IMR-90 (cell line): Measurements from ENCODE around the gene UBE3A. TPM values are rescaled to one million over a fixed set of nuclear protein-coding genes. Genes with fewer than 3 reads are reported as not detected.

Experiments
- ATAC-seq: fragments of 200-7000 bp; cut with Tn5 transposase; 2 replicates; pipeline ENCODE4 v1.9.1; 2020; ENCODE audit warnings: low read depth, mild to moderate bottlenecking, moderate library complexity
- BruUV-seq: library from RNA; stranded (reverse); fragments of 400-500 nt; replicated peaks from 2 replicates; lab custom pipeline; 2021; lab: Mats Ljungman, UMichigan
- CTCF ChIA-PET: fragments of 300-600 bp; formaldehyde crosslinking; extraction: SDS; loops from one replicate; lab custom pipeline; 2021; ENCODE audit warnings: antibody characterized with exemption; lab: Yijun Ruan, JAX
- POLR2A ChIA-PET: fragments of 300-600 bp; sonication (Branson Sonifier 250); formaldehyde crosslinking; loops from one replicate; lab custom pipeline; 2022; ENCODE audit warnings: antibody characterized with exemption; ENCODE audit not compliant: unreplicated experiment; lab: Charles Lee
- DNase-seq: peaks from one replicate; pipeline ENCODE4 v3.0.0; 2013
- H2AFZ ChIP-seq: replicated peaks from 2 replicates; pipeline ENCODE3; 2013; ENCODE audit warnings: low read length, mild to moderate bottlenecking; ENCODE audit not compliant: poor library complexity
- H2AK5ac ChIP-seq: 2 replicates; pipeline ENCODE4 v1.6.1; 2013; ENCODE audit warnings: low read depth, low read length, inconsistent platforms
- H2AK9ac ChIP-seq: replicated peaks from 2 replicates; pipeline ENCODE3; 2013; ENCODE audit warnings: mild to moderate bottlenecking, low read depth, low read length, moderate library complexity; ENCODE audit not compliant: poor library complexity
- H2BK120ac ChIP-seq: 2 replicates; pipeline ENCODE4 v1.6.1; 2013; ENCODE audit warnings: low read depth, low read length, inconsistent platforms
- H2BK15ac ChIP-seq: 3 replicates; pipeline ENCODE4 v1.6.1; 2013; ENCODE audit warnings: low read depth, low read length, inconsistent platforms
- H2BK20ac ChIP-seq: 2 replicates; pipeline ENCODE4 v1.6.1; 2013; ENCODE audit warnings: low read depth, mild to moderate bottlenecking, inconsistent platforms, low read length, moderate library complexity
- H2BK5ac ChIP-seq: 2 replicates; pipeline ENCODE4 v1.6.1; 2013; ENCODE audit warnings: mild to moderate bottlenecking, low read depth, low read length, inconsistent platforms; ENCODE audit not compliant: poor library complexity, severe bottlenecking
- H3K14ac ChIP-seq: replicated peaks from 2 replicates; pipeline ENCODE4 v1.6.1; 2013; ENCODE audit warnings: low read depth, low read length, inconsistent platforms
- H3K18ac ChIP-seq: 2 replicates; pipeline ENCODE4 v1.6.1; 2013; ENCODE audit warnings: low read depth, low read length, control low read depth
- H3K23ac ChIP-seq: 2 replicates; pipeline ENCODE4 v1.6.1; 2013; ENCODE audit warnings: low read depth, low read length, inconsistent platforms
- H3K27ac ChIP-seq: 2 replicates; pipeline ENCODE4 v1.5.1; 2013; ENCODE audit warnings: mild to moderate bottlenecking, control low read depth, low read length; ENCODE audit not compliant: insufficient read depth
- H3K27me3 ChIP-seq: 2 replicates; pipeline ENCODE4 v1.6.1; 2013; ENCODE audit warnings: low read length; ENCODE audit not compliant: control insufficient read depth, insufficient read depth
- H3K36me3 ChIP-seq: 2 replicates; pipeline ENCODE4 v1.6.1; 2013; ENCODE audit warnings: low read length, mixed read lengths; ENCODE audit not compliant: control insufficient read depth, insufficient read depth
- H3K4ac ChIP-seq: 2 replicates; pipeline ENCODE4 v1.6.1; 2013; ENCODE audit warnings: low read depth, low read length, inconsistent platforms
- H3K4me1 ChIP-seq: 2 replicates; pipeline ENCODE4 v1.6.1; 2013; ENCODE audit warnings: low read length, mixed read lengths; ENCODE audit not compliant: control insufficient read depth, insufficient read depth
- H3K4me2 ChIP-seq: 2 replicates; pipeline ENCODE4 v1.6.1; 2013; ENCODE audit warnings: low read depth, mild to moderate bottlenecking, control low read depth, low read length, moderate library complexity
- H3K4me3 ChIP-seq: 2 replicates; pipeline ENCODE4 v1.5.1; 2013; ENCODE audit warnings: low read depth, mild to moderate bottlenecking, control low read depth, low read length, moderate library complexity; ENCODE audit not compliant: insufficient read depth
- H3K56ac ChIP-seq: 2 replicates; pipeline ENCODE4 v1.6.1; 2013; ENCODE audit warnings: low read length, inconsistent platforms; ENCODE audit not compliant: insufficient read depth; ENCODE audit errors: extremely low read depth
- H3K79me1 ChIP-seq, 2 experiments: 2 replicates each; pipeline ENCODE4 v1.6.1; 2013; ENCODE audit warnings: low read length in 2 of 2, inconsistent platforms in 1 of 2, low read depth in 1 of 2
- H3K9ac ChIP-seq: 2 replicates; pipeline ENCODE4 v1.6.1; 2013; ENCODE audit warnings: low read depth, low read length, control low read depth
- H3K9me1 ChIP-seq: 2 replicates; pipeline ENCODE4 v1.6.1; 2013; ENCODE audit warnings: low read length, inconsistent platforms; ENCODE audit not compliant: insufficient read depth
- H3K9me3 ChIP-seq: 2 replicates; pipeline ENCODE4 v1.6.1; 2013; ENCODE audit warnings: low read length; ENCODE audit not compliant: control insufficient read depth, insufficient read depth
- H4K20me1 ChIP-seq: 2 replicates; pipeline ENCODE4 v1.6.1; 2013; ENCODE audit warnings: low read length, inconsistent platforms; ENCODE audit not compliant: insufficient read depth
- H4K5ac ChIP-seq: 2 replicates; pipeline ENCODE4 v1.6.1; 2013; ENCODE audit warnings: mild to moderate bottlenecking, low read depth, low read length, control low read depth
- H4K8ac ChIP-seq, 2 experiments: 2 replicates each; pipeline ENCODE4 v1.6.1; 2013; ENCODE audit warnings: low read depth in 2 of 2, low read length in 2 of 2, control low read depth in 1 of 2, inconsistent platforms in 1 of 2
- H4K91ac ChIP-seq: 2 replicates; pipeline ENCODE4 v1.6.1; 2013; ENCODE audit warnings: low read depth, low read length, inconsistent platforms; ENCODE audit not compliant: insufficient read depth
- CEBPB ChIP-seq: IDR thresholded peaks from 2 replicates; pipeline ENCODE4 v1.6.1; 2012; ENCODE audit warnings: low read depth, low read length, improper control_type of control experiment
- CHD1 ChIP-seq: IDR thresholded peaks from 2 replicates; pipeline ENCODE4 v1.6.1; 2012; ENCODE audit warnings: low read depth, low read length, improper control_type of control experiment
- MAFK ChIP-seq: IDR thresholded peaks from 2 replicates; pipeline ENCODE4 v1.6.1; 2012; ENCODE audit warnings: low read depth, low read length, improper control_type of control experiment
- POLR2A ChIP-seq: IDR thresholded peaks from 2 replicates; pipeline ENCODE4 v1.6.1; 2012; ENCODE audit warnings: mild to moderate bottlenecking, low read depth, low read length
- RCOR1 ChIP-seq: IDR thresholded peaks from 2 replicates; pipeline ENCODE4 v1.6.1; 2012; ENCODE audit warnings: mild to moderate bottlenecking, low read length, improper control_type of control experiment; ENCODE audit not compliant: insufficient replicate concordance
- SMC3 ChIP-seq: fragments of 150-350 bp; IDR thresholded peaks from 2 replicates; pipeline ENCODE4 v1.6.1; 2016; ENCODE audit warnings: low read depth, mild to moderate bottlenecking, antibody characterized with exemption, low read length, moderate library complexity
- WGBS, 2 experiments: methylation state at CpG; one replicate each; pipeline versions ENCODE4 v1.1.5 to v1.1.7; 2013; ENCODE audit warnings: missing lambda C conversion rate in 2 of 2; ENCODE audit not compliant: insufficient read length in 1 of 2; ENCODE audit errors: extremely low coverage in 2 of 2; 5-methylcytosine and 5-hydroxymethylcytosine counted together
- dilution Hi-C: fragments of 300-500 bp; cut with HindIII; formaldehyde crosslinking; loops from one replicate; pipeline ENCODE4 v1.14.3; 2018; ENCODE audit warnings: low sequenced_read_pairs; ENCODE audit not compliant: unreplicated experiment
- in situ Hi-C: fragments of 300-500 bp; cut with MboI; formaldehyde crosslinking; loops from 3 replicates; pipeline ENCODE4 v1.14.3; 2019; ENCODE audit warnings: low sequenced_read_pairs, inconsistent platforms, mixed read lengths
- intact Hi-C: fragments of 100-400 bp; cut with micrococcal nuclease; formaldehyde crosslinking; loops from 2 replicates; pipeline ENCODE4 v1.10.0; 2022
- polyA plus RNA-seq, 3 experiments: library from polyadenylated mRNA; depleted of rRNA; stranded (reverse); fragments of >200 nt; gene quantifications; 2 replicates each; pipeline ENCODE4 v1.2.3, GENCODE V29; 2012; ENCODE audit warnings: low replicate concordance in 1 of 3
- total RNA-seq: library from RNA; depleted of rRNA; stranded (reverse); fragments of >200 nt; gene quantifications from 2 replicates; pipeline ENCODE4 v1.2.3, GENCODE V29; 2012
- TF ChIP-seq, protein P1 (sequence below): conservative IDR thresholded peaks from 2 replicates; pipeline ENCODE4 v1.5.1; 2012; ENCODE audit warnings: mild to moderate bottlenecking, low read depth, low read length, improper control_type of control experiment
- TF ChIP-seq, protein P2 (sequence below): fragments of 150-350 bp; IDR thresholded peaks from 2 replicates; pipeline ENCODE4 v1.6.1; 2016; ENCODE audit warnings: low read depth, mild to moderate bottlenecking, low read length, moderate library complexity, borderline replicate concordance
- TF ChIP-seq, protein P3 (sequence below): fragments of 150-350 bp; IDR thresholded peaks from 2 replicates; pipeline ENCODE4 v1.6.1; 2017; ENCODE audit warnings: mild to moderate bottlenecking, antibody characterized with exemption, low read length, low read depth

UBE3A gene
- total and polyA plus RNA-seq, 2 of the 4 experiments (the other 2 are of a cell fraction) = 19.3 to 53.2 TPM

GRCh38 chr15:25362545-25362944, 76.3 kb downstream of the UBE3A start:
- peaks cover 6 to 22% of the 10 kb centered on the region in 2 experiments for H3K79me1 ChIP-seq
- no peak overlapping the region for H3K18ac ChIP-seq
- no peak overlapping the region for H4K5ac ChIP-seq
- no peak for DNase-seq
- H2BK5ac ChIP-seq = no peak overlapping the region
- H4K91ac ChIP-seq = no peak overlapping the region
- H2AK5ac ChIP-seq = no peak overlapping the region
- H3K4ac ChIP-seq = no peak overlapping the region
- H3K14ac ChIP-seq = no peak overlapping the region
- H2BK120ac ChIP-seq = no peak overlapping the region
- H4K8ac ChIP-seq = no peak overlapping the region
- H2AK9ac ChIP-seq = no peak overlapping the region
- POLR2A ChIA-PET = no interaction called here
- ATAC-seq = no peak
- WGBS, 2 experiments = no CpG with 5 or more reads among the region's 1 CpG
- H3K23ac ChIP-seq = no peak overlapping the region
- CTCF ChIA-PET = no interaction called here
- H3K36me3 ChIP-seq = peaks cover 1% of the 10 kb centered on the region
- intact Hi-C loops = no loop called here
- H3K9me1 ChIP-seq = no peaks in the 10 kb centered on the region
- H3K4me2 ChIP-seq = no peak overlapping the region
- H3K56ac ChIP-seq = no peak overlapping the region
- H3K9me3 ChIP-seq = no peaks in the 10 kb centered on the region
- H3K27me3 ChIP-seq = no peaks in the 10 kb centered on the region
- in situ Hi-C loops = no loop called here
- TF ChIP-seq, protein P1, sequence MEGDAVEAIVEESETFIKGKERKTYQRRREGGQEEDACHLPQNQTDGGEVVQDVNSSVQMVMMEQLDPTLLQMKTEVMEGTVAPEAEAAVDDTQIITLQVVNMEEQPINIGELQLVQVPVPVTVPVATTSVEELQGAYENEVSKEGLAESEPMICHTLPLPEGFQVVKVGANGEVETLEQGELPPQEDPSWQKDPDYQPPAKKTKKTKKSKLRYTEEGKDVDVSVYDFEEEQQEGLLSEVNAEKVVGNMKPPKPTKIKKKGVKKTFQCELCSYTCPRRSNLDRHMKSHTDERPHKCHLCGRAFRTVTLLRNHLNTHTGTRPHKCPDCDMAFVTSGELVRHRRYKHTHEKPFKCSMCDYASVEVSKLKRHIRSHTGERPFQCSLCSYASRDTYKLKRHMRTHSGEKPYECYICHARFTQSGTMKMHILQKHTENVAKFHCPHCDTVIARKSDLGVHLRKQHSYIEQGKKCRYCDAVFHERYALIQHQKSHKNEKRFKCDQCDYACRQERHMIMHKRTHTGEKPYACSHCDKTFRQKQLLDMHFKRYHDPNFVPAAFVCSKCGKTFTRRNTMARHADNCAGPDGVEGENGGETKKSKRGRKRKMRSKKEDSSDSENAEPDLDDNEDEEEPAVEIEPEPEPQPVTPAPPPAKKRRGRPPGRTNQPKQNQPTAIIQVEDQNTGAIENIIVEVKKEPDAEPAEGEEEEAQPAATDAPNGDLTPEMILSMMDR = no peak
- TF ChIP-seq POLR2A = no peak
- TF ChIP-seq, protein P2, sequence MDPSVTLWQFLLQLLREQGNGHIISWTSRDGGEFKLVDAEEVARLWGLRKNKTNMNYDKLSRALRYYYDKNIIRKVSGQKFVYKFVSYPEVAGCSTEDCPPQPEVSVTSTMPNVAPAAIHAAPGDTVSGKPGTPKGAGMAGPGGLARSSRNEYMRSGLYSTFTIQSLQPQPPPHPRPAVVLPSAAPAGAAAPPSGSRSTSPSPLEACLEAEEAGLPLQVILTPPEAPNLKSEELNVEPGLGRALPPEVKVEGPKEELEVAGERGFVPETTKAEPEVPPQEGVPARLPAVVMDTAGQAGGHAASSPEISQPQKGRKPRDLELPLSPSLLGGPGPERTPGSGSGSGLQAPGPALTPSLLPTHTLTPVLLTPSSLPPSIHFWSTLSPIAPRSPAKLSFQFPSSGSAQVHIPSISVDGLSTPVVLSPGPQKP = no peak
- TF ChIP-seq, protein P3, sequence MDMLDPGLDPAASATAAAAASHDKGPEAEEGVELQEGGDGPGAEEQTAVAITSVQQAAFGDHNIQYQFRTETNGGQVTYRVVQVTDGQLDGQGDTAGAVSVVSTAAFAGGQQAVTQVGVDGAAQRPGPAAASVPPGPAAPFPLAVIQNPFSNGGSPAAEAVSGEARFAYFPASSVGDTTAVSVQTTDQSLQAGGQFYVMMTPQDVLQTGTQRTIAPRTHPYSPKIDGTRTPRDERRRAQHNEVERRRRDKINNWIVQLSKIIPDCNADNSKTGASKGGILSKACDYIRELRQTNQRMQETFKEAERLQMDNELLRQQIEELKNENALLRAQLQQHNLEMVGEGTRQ = no peak
- TF ChIP-seq CEBPB = no peak
- TF ChIP-seq CHD1 = no peak
- TF ChIP-seq MAFK = no peak
- TF ChIP-seq SMC3 = no peak
- TF ChIP-seq RCOR1 = no peak
- no peak overlapping the region for H3K4me3 ChIP-seq
- dilution Hi-C loops = no loop called here
- no TSS peak for BruUV-seq
- no peak overlapping the region for H2AFZ ChIP-seq
- H3K27ac ChIP-seq = no peak overlapping the region
- no peak overlapping the region for H3K9ac ChIP-seq
- no peak overlapping the region for H2BK20ac ChIP-seq
- H2BK15ac ChIP-seq = no peak overlapping the region
- no peaks in the 10 kb centered on the region for H3K4me1 ChIP-seq
- no peaks in the 10 kb centered on the region for H4K20me1 ChIP-seq
